HepG2 (cell line): ENCODE results near the gene GYG1. TPM values are rescaled to one million over a fixed set of nuclear protein-coding genes. Genes with fewer than 3 reads are reported as not detected.
A peak's percentile ranks its signal among the peaks of the same experiment; 100 is the strongest.

Source experiments
- EEA1 ChIP-seq: sonication (generic); formaldehyde crosslinking; IDR thresholded peaks from 2 replicates; pipeline ENCODE4 v1.5.1; 2020; ENCODE audit warnings: mild to moderate bottlenecking, missing genetic modification reagents, borderline replicate concordance
- FOXJ3 ChIP-seq: sonication (generic); formaldehyde crosslinking; IDR thresholded peaks from 2 replicates; pipeline ENCODE4 v1.4.0; 2020; ENCODE audit warnings: missing genetic modification reagents, mild to moderate bottlenecking, borderline replicate concordance
- FUBP1 ChIP-seq: sonication (generic); formaldehyde crosslinking; IDR thresholded peaks from 2 replicates; pipeline ENCODE4 v1.5.1; 2020; ENCODE audit warnings: missing genetic modification reagents, mild to moderate bottlenecking, borderline replicate concordance
- KDM4B ChIP-seq: sonication (generic); formaldehyde crosslinking; IDR thresholded peaks from 2 replicates; pipeline ENCODE4 v1.4.0; 2020; ENCODE audit warnings: missing genetic modification reagents
- PHF21A ChIP-seq: sonication (generic); formaldehyde crosslinking; IDR thresholded peaks from 2 replicates; pipeline ENCODE4 v1.5.0; 2020; ENCODE audit warnings: mild to moderate bottlenecking, missing genetic modification reagents
- POGZ ChIP-seq: sonication (generic); formaldehyde crosslinking; IDR thresholded peaks from 2 replicates; pipeline ENCODE4 v1.4.0; 2020; ENCODE audit warnings: mild to moderate bottlenecking, missing genetic modification reagents
- RERE ChIP-seq: IDR thresholded peaks from 2 replicates; pipeline ENCODE4 v1.6.1; 2016; ENCODE audit warnings: low read depth, missing genetic modification reagents, missing compliant biosample characterization
- XRCC5 ChIP-seq: fragments of 200-400 bp; formaldehyde crosslinking; optimal IDR thresholded peaks from 2 replicates; pipeline ENCODE3; 2017; ENCODE audit warnings: mild to moderate bottlenecking, low read length
- ZMYM2 ChIP-seq: sonication (generic); formaldehyde crosslinking; IDR thresholded peaks from 2 replicates; pipeline ENCODE4 v1.8.0; 2022; ENCODE audit warnings: mild to moderate bottlenecking, missing genetic modification reagents
- ZNF142 ChIP-seq: sonication (generic); formaldehyde crosslinking; IDR thresholded peaks from 2 replicates; pipeline ENCODE4 v1.4.0; 2020; ENCODE audit warnings: missing genetic modification reagents
- ZNF274 ChIP-seq: sonication (generic); formaldehyde crosslinking; IDR thresholded peaks from 2 replicates; pipeline ENCODE4 v1.5.1; 2020; ENCODE audit warnings: mild to moderate bottlenecking, missing genetic modification reagents
- ZNF503 ChIP-seq: sonication (generic); formaldehyde crosslinking; IDR thresholded peaks from 2 replicates; pipeline ENCODE4 v1.4.0; 2020; ENCODE audit warnings: missing genetic modification reagents
- polyA plus RNA-seq, 8 experiments: library from polyadenylated mRNA; depleted of rRNA in 3 of 8; stranded (reverse) in 7 of 8; unstranded in 1 of 8; fragments of >200 nt; fragmentation: Illumina TruSeq in 4 of 8; extraction: Trizol in 4 of 8; gene quantifications; 2 replicates each; pipeline versions ENCODE4 v1.2.1 to v1.2.3, GENCODE V29; 2011 to 2016; ENCODE audit warnings: low read depth in 4 of 8, missing spikeins in 1 of 8, mixed read lengths in 1 of 8; ENCODE audit not compliant: insufficient read depth in 1 of 8
- total RNA-seq, 5 experiments: library from RNA; depleted of rRNA; stranded (reverse); fragments of >200 nt; fragmentation: Illumina TruSeq; extraction: Trizol; gene quantifications; 2 replicates each; pipeline ENCODE4 v1.2.3, GENCODE V29; 2016; ENCODE audit warnings: low read depth in 1 of 5

GYG1 gene
- total and polyA plus RNA-seq, 2 of the 13 experiments (the other 11 are each of a cell fraction or from before 2014, with no cell fraction given) = 15.7 to 28.1 TPM

GRCh38 chr3:148991219-148992026 is at the start of gene GYG1 (continued):
- 0 out of 2 replicates have a peak, but pooled peaks have one; percentile 22 for TF ChIP-seq RERE (CRISPR knock-in tag)
- peak; percentile 74; the same call in 1 of the 2 replicates for TF ChIP-seq PHF21A (CRISPR knock-in tag)
- no peak for TF ChIP-seq FOXJ3 (CRISPR knock-in tag)
- TF ChIP-seq POGZ (CRISPR knock-in tag) = peak; percentile 88
- peak; percentile 10; the same call in 1 of the 2 replicates for TF ChIP-seq ZNF274 (CRISPR knock-in tag)
- peak; percentile 64 for TF ChIP-seq XRCC5
- 0 out of 2 replicates have a peak, but pooled peaks have one; percentile 18 for TF ChIP-seq ZMYM2 (CRISPR knock-in tag)
- TF ChIP-seq FUBP1 (CRISPR knock-in tag) = no peak
- TF ChIP-seq ZNF503 (CRISPR knock-in tag) = peak; percentile 54; the same call in 1 of the 2 replicates
- TF ChIP-seq ZNF142 (CRISPR knock-in tag) = peak; percentile 74
- TF ChIP-seq EEA1 = peak; percentile 91
- no peak for TF ChIP-seq KDM4B
